PC-3 (cell line): ENCODE data around the gene FFAR4. TPM values are rescaled to one million over a fixed set of nuclear protein-coding genes. Genes with fewer than 3 reads are reported as not detected.

ENCODE experiments used
- ATAC-seq: fragments of 200-7000 bp; cut with Tn5 transposase; 2 replicates; pipeline ENCODE4 v1.9.1; 2020; ENCODE audit warnings: mild to moderate bottlenecking, moderate library complexity
- BruUV-seq: library from RNA; stranded (reverse); fragments of 400-500 nt; replicated peaks from 2 replicates; lab custom pipeline; 2021; lab: Mats Ljungman, UMichigan
- CTCF ChIA-PET: fragments of 300-600 bp; sonication (Branson Sonifier 250); formaldehyde crosslinking; loops from one replicate; lab custom pipeline; 2022; ENCODE audit warnings: antibody characterized with exemption; lab: Charles Lee
- POLR2A ChIA-PET: fragments of 300-600 bp; sonication (Branson Sonifier 250); formaldehyde crosslinking; loops from one replicate; lab custom pipeline; 2022; ENCODE audit warnings: antibody characterized with exemption; ENCODE audit not compliant: unreplicated experiment; lab: Charles Lee
- DNase-seq: peaks from one replicate; pipeline ENCODE4 v3.0.0-alpha.2; 2015
- H2AFZ ChIP-seq: fragments of 300-600 bp; sonication (generic); 2 replicates; pipeline ENCODE4 v1.6.0; 2016; ENCODE audit warnings: antibody characterized with exemption, low read length
- H3F3A ChIP-seq: fragments of 300-600 bp; sonication (generic); one replicate; pipeline ENCODE4 v1.6.0; 2017; ENCODE audit warnings: antibody characterized with exemption, low read length, control low read depth, mild to moderate bottlenecking; ENCODE audit not compliant: unreplicated experiment
- H3K27ac ChIP-seq: fragments of 300-600 bp; sonication (generic); 2 replicates; pipeline ENCODE4 v1.5.1; 2016; ENCODE audit warnings: mild to moderate bottlenecking, low read length
- H3K27me3 ChIP-seq: fragments of 300-600 bp; sonication (generic); 2 replicates; pipeline ENCODE4 v1.6.1; 2016; ENCODE audit warnings: low read length, mixed read lengths
- H3K36me3 ChIP-seq: fragments of 300-600 bp; sonication (generic); 2 replicates; pipeline ENCODE4 v1.6.1; 2016; ENCODE audit warnings: low read depth, mixed run types, low read length, mixed read lengths
- H3K4me1 ChIP-seq: fragments of 300-600 bp; sonication (generic); 2 replicates; pipeline ENCODE4 v1.5.1; 2016; ENCODE audit warnings: low read length; ENCODE audit not compliant: insufficient read depth
- H3K4me2 ChIP-seq: fragments of 300-600 bp; sonication (generic); 2 replicates; pipeline ENCODE4 v1.6.0; 2016; ENCODE audit warnings: low read length
- H3K4me3 ChIP-seq: fragments of 300-600 bp; sonication (generic); 2 replicates; pipeline ENCODE4 v1.5.1; 2016; ENCODE audit warnings: mild to moderate bottlenecking, low read length, mixed read lengths
- H3K79me2 ChIP-seq: fragments of 300-600 bp; sonication (generic); 2 replicates; pipeline ENCODE4 v1.6.1; 2017; ENCODE audit warnings: low read length, mixed read lengths
- H3K9ac ChIP-seq: fragments of 300-600 bp; sonication (generic); 2 replicates; pipeline ENCODE4 v1.6.0; 2016; ENCODE audit warnings: mild to moderate bottlenecking, low read length
- H3K9me2 ChIP-seq: fragments of 300-600 bp; sonication (generic); replicated peaks from 2 replicates; pipeline ENCODE4 v1.6.1; 2016; ENCODE audit warnings: mixed run types, low read length, mixed read lengths
- H3K9me3 ChIP-seq: fragments of 300-600 bp; sonication (generic); 2 replicates; pipeline ENCODE4 v1.6.1; 2016; ENCODE audit warnings: low read length, mixed read lengths
- H4K20me1 ChIP-seq: fragments of 300-600 bp; sonication (generic); 2 replicates; pipeline ENCODE4 v1.6.1; 2016; ENCODE audit warnings: low read length, mixed read lengths
- EZH2 ChIP-seq: fragments of 300-600 bp; sonication (generic); IDR thresholded peaks from one replicate; pipeline ENCODE4 v1.6.1; 2017; ENCODE audit warnings: antibody characterized with exemption, mild to moderate bottlenecking, low read length; ENCODE audit not compliant: unreplicated experiment
- EZH2phosphoT487 ChIP-seq: fragments of 300-600 bp; sonication (generic); IDR thresholded peaks from 2 replicates; pipeline ENCODE4 v1.6.1; 2018; ENCODE audit warnings: mild to moderate bottlenecking, antibody characterized with exemption, low read length, borderline replicate concordance
- intact Hi-C: fragments of 100-400 bp; cut with micrococcal nuclease; formaldehyde crosslinking; loops from 2 replicates; pipeline ENCODE4 v1.9.0; 2023
- total RNA-seq: library from RNA; depleted of rRNA; stranded (reverse); fragments of >200 nt; gene quantifications from 2 replicates; pipeline ENCODE4 v1.2.3, GENCODE V29; 2014
- TF ChIP-seq, protein P1 (sequence below): fragments of 300-600 bp; sonication (generic); conservative IDR thresholded peaks from 2 replicates; pipeline ENCODE4 v1.5.1; 2017; ENCODE audit warnings: antibody characterized with exemption, low read depth, mild to moderate bottlenecking, low read length

FFAR4 gene
- total RNA-seq, 1 experiment from 2014 or later = 1.5 TPM

DNA sequence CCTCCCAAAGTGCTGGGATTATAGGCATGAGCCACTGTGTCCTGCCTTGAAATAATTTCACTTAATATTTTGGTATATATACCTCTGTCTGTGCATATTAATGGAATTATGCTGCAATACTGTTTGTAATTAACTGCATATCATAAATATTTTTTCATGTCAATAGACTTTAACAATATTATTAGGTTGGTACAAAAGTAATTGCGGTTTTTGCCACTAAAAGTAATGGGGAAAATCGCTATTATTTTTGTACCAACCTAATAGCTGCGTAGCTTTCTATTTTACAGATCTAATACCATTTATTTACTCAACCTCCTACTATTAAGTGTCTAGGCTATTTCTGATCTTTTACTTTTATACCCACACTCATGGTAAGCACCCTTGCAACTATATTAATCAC lies 42.0 kb downstream of the FFAR4 start:
- Histone ChIP-seq H3K4me1 (no peaks in the 10 kb centered on the region), H2AFZ (no peak overlapping the region), H4K20me1 (no peaks in the 10 kb centered on the region), H3K27me3 (no peaks in the 10 kb centered on the region), H3K27ac (no peak overlapping the region), H3K9me2 (no peaks in the 10 kb centered on the region), H3K4me2 (no peak overlapping the region), H3K79me2 (no peaks in the 10 kb centered on the region), H3K9me3 (no peaks in the 10 kb centered on the region), H3K9ac (no peak overlapping the region), H3F3A (no peaks in the 10 kb centered on the region), H3K36me3 (no peaks in the 10 kb centered on the region), H3K4me3 (no peak overlapping the region)
- intact Hi-C loops = loop anchor here (10.0 kb wide), 1 partner anchor 46 kb away; no protein-coding TSS in a partner anchor
- ChIA-PET CTCF (no interaction called here), POLR2A (no interaction called here)
- TF ChIP-seq EZH2phosphoT487 (no peak), EZH2 (no peak)
- TF ChIP-seq, protein P1, sequence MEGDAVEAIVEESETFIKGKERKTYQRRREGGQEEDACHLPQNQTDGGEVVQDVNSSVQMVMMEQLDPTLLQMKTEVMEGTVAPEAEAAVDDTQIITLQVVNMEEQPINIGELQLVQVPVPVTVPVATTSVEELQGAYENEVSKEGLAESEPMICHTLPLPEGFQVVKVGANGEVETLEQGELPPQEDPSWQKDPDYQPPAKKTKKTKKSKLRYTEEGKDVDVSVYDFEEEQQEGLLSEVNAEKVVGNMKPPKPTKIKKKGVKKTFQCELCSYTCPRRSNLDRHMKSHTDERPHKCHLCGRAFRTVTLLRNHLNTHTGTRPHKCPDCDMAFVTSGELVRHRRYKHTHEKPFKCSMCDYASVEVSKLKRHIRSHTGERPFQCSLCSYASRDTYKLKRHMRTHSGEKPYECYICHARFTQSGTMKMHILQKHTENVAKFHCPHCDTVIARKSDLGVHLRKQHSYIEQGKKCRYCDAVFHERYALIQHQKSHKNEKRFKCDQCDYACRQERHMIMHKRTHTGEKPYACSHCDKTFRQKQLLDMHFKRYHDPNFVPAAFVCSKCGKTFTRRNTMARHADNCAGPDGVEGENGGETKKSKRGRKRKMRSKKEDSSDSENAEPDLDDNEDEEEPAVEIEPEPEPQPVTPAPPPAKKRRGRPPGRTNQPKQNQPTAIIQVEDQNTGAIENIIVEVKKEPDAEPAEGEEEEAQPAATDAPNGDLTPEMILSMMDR = no peak
- no peak for ATAC-seq
- no peak for DNase-seq
- no TSS peak for BruUV-seq

DNA sequence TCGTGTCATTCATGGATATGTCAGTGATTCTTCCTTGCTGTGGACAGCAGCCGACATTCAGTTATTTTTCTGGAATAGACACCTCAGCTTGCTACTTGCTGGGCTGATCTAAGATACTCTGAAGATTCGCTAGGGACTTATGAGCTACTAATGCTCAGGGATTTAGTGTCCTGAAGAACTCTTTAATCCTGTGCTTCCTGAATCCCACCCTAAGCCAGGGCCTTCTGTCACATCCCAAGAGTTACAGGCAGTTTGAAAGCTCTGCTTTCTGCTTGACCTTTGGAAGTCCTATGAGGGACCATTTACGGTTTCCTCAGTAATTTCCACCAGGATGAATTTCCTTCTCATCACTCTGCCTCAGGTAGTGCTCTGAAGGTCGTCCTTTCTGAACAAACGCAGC lies 45.8 kb downstream of the FFAR4 start, which contains the start of gene PDE6C:
Gene PDE6C, plus strand, starts transcription at position 227 of the 400 bp plus-strand sequence. CDS start 189 bp downstream, outside the sequence.
- no peaks in the 10 kb centered on the region for H3F3A ChIP-seq
- DNase-seq (no peak), ATAC-seq (no peak)
- no peaks in the 10 kb centered on the region for H3K9me3 ChIP-seq
- no peaks in the 10 kb centered on the region for H3K27me3 ChIP-seq
- CTCF ChIA-PET = no interaction called here
- no peaks in the 10 kb centered on the region for H4K20me1 ChIP-seq
- no peaks in the 10 kb centered on the region for H3K79me2 ChIP-seq
- intact Hi-C loops = no loop called here
- no peak within 1 kb of the TSS for H2AFZ ChIP-seq
- H3K4me1 ChIP-seq = no peaks in the 10 kb centered on the region
- TF ChIP-seq EZH2 (no peak), EZH2phosphoT487 (no peak)
- H3K4me2 ChIP-seq = no peak within 1 kb of the TSS
- POLR2A ChIA-PET = no interaction called here
- H3K4me3 ChIP-seq = no peak within 1 kb of the TSS
- BruUV-seq = no TSS peak
- H3K9me2 ChIP-seq = no peaks in the 10 kb centered on the region
- H3K36me3 ChIP-seq = no peaks in the 10 kb centered on the region
- H3K27ac ChIP-seq = no peak within 1 kb of the TSS
- H3K9ac ChIP-seq = no peak within 1 kb of the TSS

- no peak overlapping the region for H3K27ac ChIP-seq
- no peaks in the 10 kb centered on the region for H3K79me2 ChIP-seq
- no peaks in the 10 kb centered on the region for H3F3A ChIP-seq
- intact Hi-C loops = no loop called here
- POLR2A ChIA-PET = no interaction called here
- ATAC-seq (no peak), DNase-seq (no peak)
- no peak overlapping the region for H3K9ac ChIP-seq
- H3K4me1 ChIP-seq = no peaks in the 10 kb centered on the region
- no peaks in the 10 kb centered on the region for H3K36me3 ChIP-seq
- no peak overlapping the region for H3K4me2 ChIP-seq
- CTCF ChIA-PET = no interaction called here
- H3K9me2 ChIP-seq = no peaks in the 10 kb centered on the region
- H3K4me3 ChIP-seq = no peak overlapping the region
- no peaks in the 10 kb centered on the region for H3K27me3 ChIP-seq
- H3K9me3 ChIP-seq = no peaks in the 10 kb centered on the region
- BruUV-seq = no TSS peak
- no peaks in the 10 kb centered on the region for H4K20me1 ChIP-seq
- TF ChIP-seq, protein P1 = no peak
- no peak for TF ChIP-seq EZH2
- H2AFZ ChIP-seq = no peak overlapping the region
These were observed 46.7 kb downstream of the FFAR4 start for GRCh38 chr10:93613126-93613525.
